H9 (cell line): ENCODE data around the gene FUT4. TPM values are rescaled to one million over a fixed set of nuclear protein-coding genes. Genes with fewer than 3 reads are reported as not detected.

Experiments used
- DNase-seq: peaks from one replicate; pipeline ENCODE4 v3.0.0-alpha.2; 2017
- H2AFZ ChIP-seq: one replicate; pipeline ENCODE4 v1.6.1; 2013; ENCODE audit warnings: mild to moderate bottlenecking, low read length, control low read depth, moderate library complexity
- H2AK5ac ChIP-seq: 2 replicates; pipeline ENCODE4 v1.6.1; 2013; ENCODE audit warnings: low read length, control low read depth, mixed read lengths; ENCODE audit not compliant: insufficient read length
- H2BK120ac ChIP-seq: one replicate; pipeline ENCODE4 v1.6.1; 2013; ENCODE audit warnings: low read depth, mild to moderate bottlenecking, low read length, control low read depth, inconsistent platforms; ENCODE audit not compliant: poor library complexity, severe bottlenecking
- H2BK12ac ChIP-seq: 2 replicates; pipeline ENCODE4 v1.6.1; 2013; ENCODE audit warnings: low read length, control low read depth, mixed read lengths, low read depth; ENCODE audit not compliant: insufficient read length
- H2BK15ac ChIP-seq: 2 replicates; pipeline ENCODE4 v1.6.1; 2013; ENCODE audit warnings: low read depth, low read length, control low read depth
- H2BK20ac ChIP-seq: one replicate; pipeline ENCODE4 v1.6.1; 2013; ENCODE audit warnings: low read depth, mild to moderate bottlenecking, low read length, control low read depth, inconsistent platforms; ENCODE audit not compliant: poor library complexity, severe bottlenecking
- H2BK5ac ChIP-seq: 2 replicates; pipeline ENCODE4 v1.6.1; 2013; ENCODE audit warnings: low read length, control low read depth, mixed read lengths; ENCODE audit not compliant: insufficient read length
- H3K14ac ChIP-seq: 2 replicates; pipeline ENCODE4 v1.6.1; 2013; ENCODE audit warnings: low read length, control low read depth; ENCODE audit not compliant: insufficient read depth
- H3K18ac ChIP-seq: 2 replicates; pipeline ENCODE4 v1.6.1; 2013; ENCODE audit warnings: low read depth, mild to moderate bottlenecking, mixed read lengths, low read length, control low read depth; ENCODE audit not compliant: insufficient read length
- H3K23ac ChIP-seq: 2 replicates; pipeline ENCODE4 v1.6.1; 2013; ENCODE audit warnings: low read length, control low read depth, mixed read lengths, low read depth; ENCODE audit not compliant: insufficient read length
- H3K23me2 ChIP-seq: 2 replicates; pipeline ENCODE4 v1.6.1; 2013; ENCODE audit warnings: low read depth, mild to moderate bottlenecking, mixed read lengths, low read length, control low read depth; ENCODE audit not compliant: insufficient read length, poor library complexity, severe bottlenecking
- H3K27ac ChIP-seq: 2 replicates; pipeline ENCODE4 v1.5.1; 2013; ENCODE audit warnings: low read length, control low read depth, mixed read lengths, low read depth; ENCODE audit not compliant: insufficient read length
- H3K27me3 ChIP-seq: 2 replicates; pipeline ENCODE4 v1.6.1; 2013; ENCODE audit warnings: low read length, control low read depth, inconsistent platforms; ENCODE audit not compliant: insufficient read depth
- H3K4ac ChIP-seq: 2 replicates; pipeline ENCODE4 v1.6.1; 2013; ENCODE audit warnings: low read depth, mild to moderate bottlenecking, control low read depth, inconsistent platforms, low read length, moderate library complexity
- H3K4me1 ChIP-seq: 2 replicates; pipeline ENCODE4 v1.6.1; 2013; ENCODE audit warnings: low read length, control low read depth, inconsistent platforms; ENCODE audit not compliant: insufficient read depth
- H3K4me2 ChIP-seq: 2 replicates; pipeline ENCODE4 v1.6.1; 2013; ENCODE audit warnings: low read length, control low read depth, mixed read lengths; ENCODE audit not compliant: insufficient read length, insufficient read depth
- H3K56ac ChIP-seq: 2 replicates; pipeline ENCODE4 v1.6.1; 2013; ENCODE audit warnings: low read depth, mild to moderate bottlenecking, mixed read lengths, low read length, control low read depth; ENCODE audit not compliant: insufficient read length
- H3K79me1 ChIP-seq: 2 replicates; pipeline ENCODE4 v1.6.1; 2013; ENCODE audit warnings: low read depth, mild to moderate bottlenecking, moderate library complexity, low read length, control low read depth, inconsistent platforms; ENCODE audit not compliant: insufficient read depth, poor library complexity, severe bottlenecking
- H3K79me2 ChIP-seq: 2 replicates; pipeline ENCODE4 v1.6.1; 2013; ENCODE audit warnings: low read length, control low read depth, inconsistent platforms; ENCODE audit not compliant: insufficient read depth
- H3K9ac ChIP-seq: 2 replicates; pipeline ENCODE4 v1.6.1; 2013; ENCODE audit warnings: low read length, control low read depth, mixed read lengths; ENCODE audit not compliant: insufficient read length; ENCODE audit errors: extremely low read depth
- H3K9me3 ChIP-seq: one replicate; pipeline ENCODE4 v1.6.1; 2013; ENCODE audit warnings: low read depth, low read length, inconsistent platforms; ENCODE audit not compliant: control insufficient read depth
- H3T11ph ChIP-seq: one replicate; pipeline ENCODE4 v1.6.1; 2013; ENCODE audit warnings: mild to moderate bottlenecking, low read length, control low read depth, inconsistent platforms
- H4K20me1 ChIP-seq: one replicate; pipeline ENCODE4 v1.6.1; 2013; ENCODE audit not compliant: control insufficient read depth, insufficient read length, insufficient read depth
- H4K5ac ChIP-seq: 2 replicates; pipeline ENCODE4 v1.6.1; 2013; ENCODE audit warnings: low read depth, mild to moderate bottlenecking, mixed read lengths, low read length, control low read depth; ENCODE audit not compliant: insufficient read length
- H4K8ac ChIP-seq: replicated peaks from 2 replicates; pipeline ENCODE4 v1.6.1; 2013; ENCODE audit warnings: low read length, control low read depth, mixed read lengths, low read depth; ENCODE audit not compliant: insufficient read length
- H4K91ac ChIP-seq: 2 replicates; pipeline ENCODE4 v1.6.1; 2013; ENCODE audit warnings: low read depth, mild to moderate bottlenecking, moderate library complexity, mixed read lengths, low read length, control low read depth; ENCODE audit not compliant: insufficient read length
- H3K27ac Mint-ChIP-seq, 3 experiments: 2 replicates in 2 of 3; 3 replicates in 1 of 3; pipeline ENCODE4 v1.8.0; 2020 to 2021; ENCODE audit warnings: mixed read lengths in 3 of 3, mild to moderate bottlenecking in 1 of 3, moderate library complexity in 1 of 3
- H3K27me3 Mint-ChIP-seq: 2 replicates; pipeline ENCODE4 v1.8.0; 2021; ENCODE audit warnings: low read depth, mild to moderate bottlenecking, moderate library complexity, mixed read lengths
- H3K36me3 Mint-ChIP-seq, 3 experiments: 2 replicates in 2 of 3; 3 replicates in 1 of 3; pipeline ENCODE4 v1.8.0; 2020 to 2021; ENCODE audit warnings: low read depth in 3 of 3, mixed read lengths in 3 of 3; ENCODE audit not compliant: insufficient read depth in 1 of 3
- H3K4me1 Mint-ChIP-seq, 2 experiments: 2 replicates each; pipeline ENCODE4 v1.8.0; 2020; ENCODE audit warnings: mixed read lengths in 2 of 2
- H3K4me3 Mint-ChIP-seq, 2 experiments: 2 replicates in 1 of 2; 3 replicates in 1 of 2; pipeline ENCODE4 v1.8.0; 2020 to 2021; ENCODE audit warnings: mild to moderate bottlenecking in 2 of 2, mixed read lengths in 2 of 2, moderate library complexity in 1 of 2
- H3K9me3 Mint-ChIP-seq, 2 experiments: 2 replicates in 1 of 2; 3 replicates in 1 of 2; pipeline ENCODE4 v1.8.0; 2020; ENCODE audit warnings: mild to moderate bottlenecking in 2 of 2, mixed read lengths in 2 of 2, moderate library complexity in 1 of 2
- CTCF ChIP-seq: fragments of 200-600 bp; sonication (generic); conservative IDR thresholded peaks from 3 replicates; pipeline ENCODE4 v1.8.0; 2021; ENCODE audit warnings: antibody characterized with exemption, mild to moderate bottlenecking
- WGBS: extraction: QIAGEN DNeasy Blood & Tissue Kit; methylation state at CpG from one replicate; pipeline ENCODE4 v1.1.7; 2013; ENCODE audit warnings: missing lambda C conversion rate, low lambda C conversion rate, mixed read lengths; ENCODE audit not compliant: insufficient read length; ENCODE audit errors: extremely low coverage; 5-methylcytosine and 5-hydroxymethylcytosine counted together
- total RNA-seq: library from RNA; stranded (reverse); gene quantifications from 2 replicates; pipeline ENCODE4 v1.2.1, GENCODE V29; 2021

Gene FUT4
- total RNA-seq, 1 experiment from 2014 or later = 5.3 TPM

- Histone ChIP-seq H3K9ac (no peak within 1 kb of the TSS), H3T11ph (no peak within 1 kb of the TSS), H3K4me2 (peak within 1 kb of the TSS; percentile 60), H3K79me1 (no peaks in the 10 kb centered on the region), H2BK120ac (no peak within 1 kb of the TSS), H4K20me1 (no peaks in the 10 kb centered on the region), H3K4me1 (peaks cover 2% of the 10 kb centered on the region; the same call in 1 of the 2 replicates), H4K5ac (no peak within 1 kb of the TSS), H2BK15ac (no peak within 1 kb of the TSS), H3K27me3 (no peaks in the 10 kb centered on the region; the same call in none of the 2 replicates), H3K14ac (no peak within 1 kb of the TSS; the same call in 1 of the 2 replicates), H3K23me2 (peaks cover 10% of the 10 kb centered on the region), H2BK5ac (no peak within 1 kb of the TSS), H4K8ac (no peak within 1 kb of the TSS), H2BK20ac (no peak within 1 kb of the TSS), H3K27ac (no peak within 1 kb of the TSS), H2BK12ac (no peak within 1 kb of the TSS), H2AK5ac (no peak within 1 kb of the TSS), H2AFZ (no peak within 1 kb of the TSS), H3K18ac (no peak within 1 kb of the TSS), H3K23ac (no peak within 1 kb of the TSS), H3K56ac (no peak within 1 kb of the TSS), H3K79me2 (peaks cover 1% of the 10 kb centered on the region; the same call in 1 of the 2 replicates), H3K9me3 (no peaks in the 10 kb centered on the region), H4K91ac (no peak within 1 kb of the TSS), H3K4ac (no peak within 1 kb of the TSS)
- Mint-ChIP-seq H3K36me3 (no peaks in the 10 kb centered on the region), H3K27ac (no peak within 1 kb of the TSS), H3K4me1 (peaks cover 6 to 9% of the 10 kb centered on the region in 2 experiments; a peak in 3 of 4 replicates), H3K4me3 (peak within 1 kb of the TSS; percentile 64 to 81), H3K27me3 (peaks cover 60% of the 10 kb centered on the region), H3K9me3 (peaks cover 0 to 5% of the 10 kb centered on the region in 2 experiments; a peak in 2 of 5 replicates)
- peak; percentile 86 for DNase-seq
- no CpG with 5 or more reads among the region's 53 CpGs for WGBS
- no peak for TF ChIP-seq CTCF
These were observed 31.6 kb upstream of the FUT4 start, which contains the start of gene C11orf97 for GRCh38 chr11:94511932-94512781. Gene C11orf97, plus strand, starts transcription at chr11:94512461. Its CDS starts 68 bp downstream, at chr11:94512529.
